Gastroesophageal sphincter (tissue), 4 donors: Measurements from ENCODE around the gene XPNPEP2. TPM values are rescaled to one million over a fixed set of nuclear protein-coding genes. Genes with fewer than 3 reads are reported as not detected.

Experiments used
- ATAC-seq: fragments of 150-250 bp; one replicate; pipeline ENCODE4 v1.9.1; 2016; ENCODE audit warnings: mild to moderate bottlenecking, moderate library complexity
- H3K27ac ChIP-seq, 4 donors: fragments of 200-600 bp; sonication (generic) in 3 of 4; 1 replicate in 3 of 4; 2 replicates in 1 of 4; pipeline ENCODE4 v1.5.1; 2016 to 2019
- H3K27me3 ChIP-seq: fragments of 200-600 bp; sonication (generic); one replicate; pipeline ENCODE4 v1.5.1; 2019
- H3K36me3 ChIP-seq, 2 donors: fragments of 200-600 bp; sonication (generic); one replicate each; pipeline ENCODE4 v1.5.1; 2019; ENCODE audit warnings: control low read depth in 1 of 2
- H3K4me1 ChIP-seq, 3 donors: fragments of 200-600 bp; sonication (generic); 1 replicate in 2 of 3; 2 replicates in 1 of 3; pipeline ENCODE4 v1.5.1; 2016 to 2019; ENCODE audit warnings: control low read depth in 2 of 3
- H3K4me3 ChIP-seq, 2 donors: fragments of 200-600 bp; sonication (generic); one replicate each; pipeline ENCODE4 v1.5.1; 2019; ENCODE audit warnings: mild to moderate bottlenecking in 1 of 2, moderate library complexity in 1 of 2
- H3K9me3 ChIP-seq, 3 donors: fragments of 200-600 bp; sonication (generic); one replicate each; pipeline ENCODE4 v1.5.1; 2017 to 2019; ENCODE audit warnings: control low read depth in 2 of 3
- EP300 ChIP-seq: sonication (generic); formaldehyde crosslinking; IDR thresholded peaks from one replicate; pipeline ENCODE4 v1.6.1; 2017; ENCODE audit warnings: antibody characterized with exemption, mild to moderate bottlenecking
- POLR2A ChIP-seq, 2 donors: fragments of 450-650 bp; IDR thresholded peaks; one replicate each; pipeline ENCODE4 v1.6.1; 2017; ENCODE audit warnings: antibody characterized with exemption in 2 of 2, mild to moderate bottlenecking in 2 of 2, moderate library complexity in 1 of 2
- POLR2AphosphoS5 ChIP-seq: sonication (generic); formaldehyde crosslinking; IDR thresholded peaks from one replicate; pipeline ENCODE4 v1.6.1; 2017; ENCODE audit warnings: antibody characterized with exemption
- WGBS, 2 donors: methylation state at CpG; one replicate each; pipeline ENCODE4 v1.1.5; 2018; ENCODE audit warnings: low coverage in 1 of 2; 5-methylcytosine and 5-hydroxymethylcytosine counted together
- total RNA-seq, 4 donors: library from RNA; depleted of rRNA; stranded (reverse); fragments of >200 nt; gene quantifications; one replicate each; pipeline ENCODE4 v1.1.0, GENCODE V29; 2016
- TF ChIP-seq, protein P1 (sequence below), 4 experiments: fragments of 200-600 bp in 2 of 4; fragments of 450-650 bp in 2 of 4; sonication (generic) in 1 of 4; IDR thresholded peaks; one replicate each; pipeline ENCODE4 v1.5.1; 2017 to 2019; ENCODE audit warnings: antibody characterized with exemption in 4 of 4, mild to moderate bottlenecking in 2 of 4, moderate library complexity in 2 of 4

XPNPEP2 gene
- total RNA-seq, 4 donors from 2014 or later, result 0.93 to 11.2 (median 6.5) TPM

DNA sequence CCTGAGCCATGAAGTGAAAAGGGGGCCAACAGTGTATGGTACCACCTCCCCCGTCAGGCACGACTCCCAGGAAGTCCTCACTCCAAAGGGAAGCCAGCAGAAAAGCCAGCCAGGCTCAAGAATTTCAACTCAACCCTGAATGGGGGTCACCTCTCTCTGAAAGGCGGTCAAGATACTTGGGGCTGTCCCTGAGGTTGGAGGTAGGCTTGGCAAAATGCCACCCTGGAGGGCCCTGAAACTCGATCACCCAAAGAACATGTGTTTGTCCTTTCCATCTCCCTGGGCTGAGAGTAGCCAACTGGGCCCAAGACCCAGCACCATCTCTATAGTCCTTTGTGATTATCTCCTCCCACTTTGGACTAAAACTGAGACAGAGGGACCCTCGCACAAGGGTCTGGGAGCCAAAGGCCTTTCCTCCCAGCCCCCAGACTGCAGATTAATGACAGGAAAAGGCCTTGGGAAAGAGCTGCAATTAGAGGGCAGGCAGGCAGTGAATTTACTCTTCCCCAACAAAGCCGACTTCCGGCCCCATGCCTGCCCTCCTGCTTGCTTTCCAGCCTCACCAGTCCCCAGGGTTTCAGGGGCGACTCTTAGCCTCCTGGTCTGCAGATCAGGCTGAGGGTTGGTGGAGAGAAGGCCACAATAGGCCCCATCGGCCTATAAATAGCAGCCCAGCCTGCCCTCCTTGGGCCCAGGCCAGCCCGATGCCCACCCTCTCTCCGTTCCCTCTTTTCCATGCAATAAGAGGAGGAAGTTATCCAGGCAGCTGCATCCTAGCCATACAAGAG is 46.6 kb downstream of the XPNPEP2 start:
- no peaks in the 10 kb centered on the region for H3K9me3 ChIP-seq
- no peak overlapping the region for H3K4me3 ChIP-seq
- no peak overlapping the region for H3K27ac ChIP-seq
- H3K4me1 ChIP-seq, result no peaks in the 10 kb centered on the region
- WGBS, 2 donors, result 93% methylated on average over 3 of the region's 11 CpGs; no CpG with 5 or more reads in 1 of the 2 donors
- H3K36me3 ChIP-seq, result no peaks in the 10 kb centered on the region
- TF ChIP-seq POLR2AphosphoS5 (no peak), EP300 (no peak), POLR2A (IDR thresholded peaks at IDR 0.05) (no peak)
- TF ChIP-seq, protein P1, sequence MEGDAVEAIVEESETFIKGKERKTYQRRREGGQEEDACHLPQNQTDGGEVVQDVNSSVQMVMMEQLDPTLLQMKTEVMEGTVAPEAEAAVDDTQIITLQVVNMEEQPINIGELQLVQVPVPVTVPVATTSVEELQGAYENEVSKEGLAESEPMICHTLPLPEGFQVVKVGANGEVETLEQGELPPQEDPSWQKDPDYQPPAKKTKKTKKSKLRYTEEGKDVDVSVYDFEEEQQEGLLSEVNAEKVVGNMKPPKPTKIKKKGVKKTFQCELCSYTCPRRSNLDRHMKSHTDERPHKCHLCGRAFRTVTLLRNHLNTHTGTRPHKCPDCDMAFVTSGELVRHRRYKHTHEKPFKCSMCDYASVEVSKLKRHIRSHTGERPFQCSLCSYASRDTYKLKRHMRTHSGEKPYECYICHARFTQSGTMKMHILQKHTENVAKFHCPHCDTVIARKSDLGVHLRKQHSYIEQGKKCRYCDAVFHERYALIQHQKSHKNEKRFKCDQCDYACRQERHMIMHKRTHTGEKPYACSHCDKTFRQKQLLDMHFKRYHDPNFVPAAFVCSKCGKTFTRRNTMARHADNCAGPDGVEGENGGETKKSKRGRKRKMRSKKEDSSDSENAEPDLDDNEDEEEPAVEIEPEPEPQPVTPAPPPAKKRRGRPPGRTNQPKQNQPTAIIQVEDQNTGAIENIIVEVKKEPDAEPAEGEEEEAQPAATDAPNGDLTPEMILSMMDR (IDR thresholded peaks at IDR 0.05), result no peak
- no peak for ATAC-seq
- H3K27me3 ChIP-seq, result no peaks in the 10 kb centered on the region

DNA sequence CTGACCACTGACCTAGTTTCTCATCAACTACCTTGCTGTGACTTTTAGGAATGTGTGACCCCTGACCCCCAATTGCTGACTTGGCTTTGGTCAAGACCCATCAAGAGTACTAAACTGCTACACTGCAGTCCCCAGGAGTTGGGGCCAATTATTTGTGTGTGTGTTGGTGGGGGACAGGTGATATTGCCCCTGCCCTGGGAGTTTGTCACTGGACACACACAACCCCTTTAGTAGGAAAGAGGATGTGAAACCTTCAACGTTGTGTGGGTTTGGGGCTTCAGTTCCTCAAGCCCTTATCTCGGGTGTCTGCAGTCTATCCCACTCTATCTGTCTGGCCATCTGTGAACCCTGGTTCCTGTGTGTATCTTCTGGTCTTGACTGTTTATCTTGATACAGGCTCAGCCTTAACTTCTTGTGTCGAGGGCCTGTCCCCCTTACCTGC is 47.5 kb downstream of the XPNPEP2 start:
- TF ChIP-seq POLR2A (IDR thresholded peaks at IDR 0.05), result no peak
- no peak for TF ChIP-seq POLR2AphosphoS5
- TF ChIP-seq EP300, result no peak
- TF ChIP-seq, protein P1 (IDR thresholded peaks at IDR 0.05), result no peak
- Histone ChIP-seq H3K27ac (no peak overlapping the region), H3K9me3 (no peaks in the 10 kb centered on the region), H3K36me3 (no peaks in the 10 kb centered on the region), H3K4me1 (no peaks in the 10 kb centered on the region), H3K4me3 (no peak overlapping the region), H3K27me3 (no peaks in the 10 kb centered on the region)
- no peak for ATAC-seq
- WGBS, 2 donors, result 0 to 29% methylated on average over 1 of the region's 3 CpGs

DNA sequence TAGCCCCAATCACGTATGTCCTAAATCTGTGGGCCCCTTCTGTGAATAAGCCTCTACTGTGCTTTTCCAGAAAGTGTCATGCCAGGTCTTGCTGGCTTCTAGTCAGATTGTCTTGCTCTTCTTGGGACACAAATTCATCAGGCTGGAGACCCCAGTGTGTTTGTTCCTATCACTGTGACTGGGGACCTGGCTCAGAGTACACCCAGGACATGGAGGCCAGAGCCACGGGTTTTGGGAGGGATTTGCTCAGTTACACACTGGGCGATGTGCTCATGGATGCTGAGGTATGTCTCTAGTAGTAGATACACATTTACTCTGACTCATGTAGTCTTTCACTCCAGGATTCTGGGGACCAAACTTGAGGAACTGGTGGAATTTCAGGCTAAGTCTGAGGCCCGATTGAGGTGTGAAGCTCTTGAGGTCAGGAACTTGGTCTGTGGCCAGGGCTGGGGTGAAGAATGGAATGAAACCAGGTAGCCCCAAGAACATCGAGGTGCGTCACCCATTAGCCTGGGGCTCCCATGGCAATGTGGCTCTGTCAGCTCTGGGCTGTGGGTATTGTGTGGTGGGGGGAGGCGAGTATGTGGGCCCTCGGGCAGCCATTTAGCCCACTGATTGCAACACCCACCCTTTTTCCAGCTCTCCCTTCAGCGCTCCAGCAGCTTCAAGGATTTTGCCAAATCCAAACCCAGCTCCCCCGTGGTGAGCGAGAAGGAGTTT is 48.7 kb downstream of the XPNPEP2 start:
- ATAC-seq, result no peak
- H3K27ac ChIP-seq, result no peak overlapping the region
- no peaks in the 10 kb centered on the region for H3K9me3 ChIP-seq
- no peak overlapping the region for H3K4me3 ChIP-seq
- 60 to 87% methylated on average over 3 to 4 of the region's 11 CpGs for WGBS, 2 donors
- H3K36me3 ChIP-seq, result no peaks in the 10 kb centered on the region
- no peaks in the 10 kb centered on the region for H3K27me3 ChIP-seq
- no peaks in the 10 kb centered on the region for H3K4me1 ChIP-seq
- no peak for TF ChIP-seq POLR2A (IDR thresholded peaks at IDR 0.05)
- TF ChIP-seq, protein P1 (IDR thresholded peaks at IDR 0.05), result no peak
- no peak for TF ChIP-seq EP300
- no peak for TF ChIP-seq POLR2AphosphoS5

DNA sequence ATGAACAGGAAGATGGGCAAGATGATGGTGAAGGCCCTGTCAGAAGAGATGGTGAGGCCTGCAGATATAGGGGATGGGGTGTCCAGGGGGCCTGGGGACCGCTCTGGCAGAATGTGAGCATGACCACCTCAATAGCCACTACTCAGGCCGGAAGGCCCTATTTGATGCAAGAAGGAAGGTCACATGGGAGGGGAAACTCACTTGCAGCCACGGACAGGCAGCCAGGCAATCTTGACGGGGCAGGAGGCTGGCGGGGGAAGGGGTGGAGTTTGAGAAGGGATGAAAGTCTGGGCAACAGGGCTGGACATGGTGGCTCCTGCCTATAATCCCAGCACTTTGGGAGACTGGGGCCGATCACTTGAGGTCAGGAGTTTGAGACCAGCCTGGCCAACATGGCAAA is 49.7 kb downstream of the XPNPEP2 start:
- 88% methylated on average over 6 of the region's 6 CpGs; no CpG with 5 or more reads in 1 of the 2 donors for WGBS, 2 donors
- H3K9me3 ChIP-seq, result no peaks in the 10 kb centered on the region
- H3K36me3 ChIP-seq, result no peaks in the 10 kb centered on the region
- no peak for ATAC-seq
- no peaks in the 10 kb centered on the region for H3K4me1 ChIP-seq
- TF ChIP-seq EP300 (no peak), POLR2A (IDR thresholded peaks at IDR 0.05) (no peak), POLR2AphosphoS5 (no peak)
- TF ChIP-seq, protein P1 (IDR thresholded peaks at IDR 0.05), result no peak
- H3K27ac ChIP-seq, result no peak overlapping the region
- H3K27me3 ChIP-seq, result no peaks in the 10 kb centered on the region
- H3K4me3 ChIP-seq, result no peak overlapping the region
